C4-2B (cell line): Measurements from ENCODE around the gene MALRD1.
A peak's percentile ranks its signal among the peaks of the same experiment; 100 is the strongest.

Experiments
- ZFX ChIP-seq: fragments of 450-650 bp; IDR thresholded peaks from 2 replicates; pipeline ENCODE4 v1.6.1; 2017
- TF ChIP-seq, protein P1 (sequence below): fragments of 450-650 bp; conservative IDR thresholded peaks from 2 replicates; pipeline ENCODE4 v1.5.1; 2017; ENCODE audit warnings: mild to moderate bottlenecking

DNA sequence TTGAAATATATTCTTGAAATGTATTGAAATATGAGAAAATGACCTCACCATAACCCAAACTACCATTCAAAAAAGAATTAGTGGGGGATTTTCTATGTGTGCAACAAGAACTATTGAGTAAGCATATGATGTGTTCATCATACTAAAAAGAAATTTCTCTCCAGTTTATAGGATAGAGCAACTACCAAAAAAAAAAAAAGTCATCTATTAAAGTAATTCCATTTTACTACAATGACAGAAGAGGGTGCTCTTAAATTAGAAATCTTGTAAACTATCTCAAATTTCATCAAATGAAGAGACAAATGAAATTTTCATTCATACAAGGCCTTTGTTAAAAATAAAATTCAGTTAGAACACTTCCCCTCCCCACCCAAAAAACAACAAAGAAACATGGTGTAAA is 572.2 kb downstream of the MALRD1 start:
- TF ChIP-seq, protein P1, sequence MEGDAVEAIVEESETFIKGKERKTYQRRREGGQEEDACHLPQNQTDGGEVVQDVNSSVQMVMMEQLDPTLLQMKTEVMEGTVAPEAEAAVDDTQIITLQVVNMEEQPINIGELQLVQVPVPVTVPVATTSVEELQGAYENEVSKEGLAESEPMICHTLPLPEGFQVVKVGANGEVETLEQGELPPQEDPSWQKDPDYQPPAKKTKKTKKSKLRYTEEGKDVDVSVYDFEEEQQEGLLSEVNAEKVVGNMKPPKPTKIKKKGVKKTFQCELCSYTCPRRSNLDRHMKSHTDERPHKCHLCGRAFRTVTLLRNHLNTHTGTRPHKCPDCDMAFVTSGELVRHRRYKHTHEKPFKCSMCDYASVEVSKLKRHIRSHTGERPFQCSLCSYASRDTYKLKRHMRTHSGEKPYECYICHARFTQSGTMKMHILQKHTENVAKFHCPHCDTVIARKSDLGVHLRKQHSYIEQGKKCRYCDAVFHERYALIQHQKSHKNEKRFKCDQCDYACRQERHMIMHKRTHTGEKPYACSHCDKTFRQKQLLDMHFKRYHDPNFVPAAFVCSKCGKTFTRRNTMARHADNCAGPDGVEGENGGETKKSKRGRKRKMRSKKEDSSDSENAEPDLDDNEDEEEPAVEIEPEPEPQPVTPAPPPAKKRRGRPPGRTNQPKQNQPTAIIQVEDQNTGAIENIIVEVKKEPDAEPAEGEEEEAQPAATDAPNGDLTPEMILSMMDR = peak; percentile 30
- no peak for TF ChIP-seq ZFX
